H1 (cell line): Measurements from ENCODE around the gene LRRC46.

Source experiments
- CTCF ChIP-seq, 3 experiments: IDR thresholded peaks; 1 replicate in 2 of 3; 2 replicates in 1 of 3; pipeline versions ENCODE4 v1.5.1 to v1.6.1; 2011; ENCODE audit warnings: low read length in 3 of 3, mild to moderate bottlenecking in 3 of 3, inconsistent platforms in 2 of 3, low read depth in 1 of 3, moderate library complexity in 1 of 3; ENCODE audit not compliant: insufficient read depth in 1 of 3; ENCODE audit errors: control extremely low read depth in 1 of 3
- POLR2AphosphoS5 ChIP-seq: IDR thresholded peaks from 2 replicates; pipeline ENCODE4 v1.6.1; 2011; ENCODE audit warnings: low read depth, low read length
- SIRT6 ChIP-seq: IDR thresholded peaks from one replicate; pipeline ENCODE4 v1.7.1; 2012; ENCODE audit warnings: low read length, inconsistent platforms
- TAF1 ChIP-seq: IDR thresholded peaks from 2 replicates; pipeline ENCODE4 v1.6.1; 2011; ENCODE audit warnings: mild to moderate bottlenecking, low read depth, low read length
- ZNF274 ChIP-seq: IDR thresholded peaks from 2 replicates; pipeline ENCODE4 v1.7.0; 2012; ENCODE audit warnings: low read length, borderline replicate concordance; ENCODE audit errors: extremely low read depth

GRCh38 chr17:47867813-47868533 lies 36.5 kb downstream of the LRRC46 start:
- TF ChIP-seq POLR2AphosphoS5 (no peak), CTCF (IDR thresholded peaks at IDR 0.05; ENCODE audit: control extremely low read depth in 1 of 3, insufficient read depth in 1 of 3, low read depth in 1 of 3, low read length in 3 of 3) (no peak), ZNF274 (no peak), SIRT6 (no peak), TAF1 (no peak)
